Activated T-helper 2 cell treated with anti-CD3 and anti-CD28 coated beads, Interferon-gamma antibody, Interleukin-2, Interleukin-4, amounts not matched to agents 10 μg/mL and 5 μg/mL and 100 μg/mL, durations not matched to agents 14 hours and 24 hours and 36 hours (primary cell): ENCODE measurements around the gene FAM107A. TPM values are rescaled to one million over a fixed set of nuclear protein-coding genes. Genes with fewer than 3 reads are reported as not detected.

Source experiments
- DNase-seq: peaks from one replicate; pipeline ENCODE4 v3.0.0; 2021; ENCODE audit warnings: low spot score
- H3K27ac Mint-ChIP-seq: one replicate; pipeline ENCODE4 v1.8.0; 2021; ENCODE audit warnings: mixed read lengths
- H3K27me3 Mint-ChIP-seq: one replicate; pipeline ENCODE4 v1.8.0; 2021; ENCODE audit warnings: low read depth, mixed read lengths
- H3K36me3 Mint-ChIP-seq: one replicate; pipeline ENCODE4 v1.8.0; 2021; ENCODE audit warnings: low read depth, mixed read lengths
- H3K4me1 Mint-ChIP-seq: one replicate; pipeline ENCODE4 v1.8.0; 2021; ENCODE audit warnings: low read depth, mixed read lengths
- H3K4me3 Mint-ChIP-seq: one replicate; pipeline ENCODE4 v1.8.0; 2021; ENCODE audit warnings: low read depth, mild to moderate bottlenecking, moderate library complexity, mixed read lengths
- H3K9me3 Mint-ChIP-seq: one replicate; pipeline ENCODE4 v1.8.0; 2021; ENCODE audit warnings: mixed read lengths
- intact Hi-C: fragments of 100-400 bp; cut with micrococcal nuclease; formaldehyde crosslinking; loops from one replicate; pipeline ENCODE4 v1.15.1; 2023
- total RNA-seq: library from RNA; stranded (reverse); gene quantifications from 2 replicates; pipeline ENCODE4 v1.2.3, GENCODE V29; 2022

Gene FAM107A
- total RNA-seq, 1 donor from 2014 or later = not detected

DNA sequence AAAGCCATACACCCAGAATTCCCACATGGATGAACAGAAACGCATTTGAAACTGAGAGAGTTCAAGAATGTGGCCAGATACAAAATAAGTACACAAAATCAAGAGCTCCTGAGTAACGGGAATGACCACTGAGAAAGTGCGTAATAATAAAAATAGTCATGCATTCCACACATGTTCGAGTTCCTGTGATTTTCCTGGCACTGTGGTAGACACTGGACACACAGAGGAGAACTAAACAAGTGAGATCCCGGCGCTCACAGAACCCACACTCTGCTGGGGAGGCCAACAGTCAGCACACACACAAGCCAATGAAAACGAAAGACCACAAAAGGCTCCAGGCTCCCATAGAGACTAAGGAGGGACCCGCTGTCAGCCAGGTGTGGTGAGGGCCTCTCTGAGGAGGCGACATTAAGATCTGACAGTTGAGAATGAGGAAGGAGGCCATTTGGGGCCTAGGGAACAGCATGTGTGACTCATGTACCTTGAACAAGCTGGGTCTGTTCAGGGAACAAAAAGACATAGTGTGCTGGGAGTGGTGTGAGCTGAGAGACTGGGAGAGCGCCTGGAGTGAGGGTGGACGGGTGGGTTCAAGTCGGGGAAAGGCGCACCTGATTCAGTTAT is 5.1 kb downstream of the FAM107A start:
- intact Hi-C loops = no loop called here
- Mint-ChIP-seq H3K27ac (no peak overlapping the region), H3K36me3 (no peaks in the 10 kb centered on the region), H3K4me3 (no peak overlapping the region), H3K27me3 (peaks cover 6% of the 10 kb centered on the region), H3K4me1 (peaks cover 4% of the 10 kb centered on the region), H3K9me3 (no peaks in the 10 kb centered on the region)
- DNase-seq = no peak

- Mint-ChIP-seq H3K4me3 (no peak overlapping the region), H3K36me3 (no peaks in the 10 kb centered on the region), H3K27ac (no peak overlapping the region), H3K9me3 (no peaks in the 10 kb centered on the region), H3K27me3 (peaks cover 6% of the 10 kb centered on the region), H3K4me1 (peaks cover 4% of the 10 kb centered on the region)
- DNase-seq = no peak
- intact Hi-C loops = no loop called here
These were observed 6.3 kb downstream of the FAM107A start for GRCh38 chr3:58570851-58571250.

- H3K4me3 Mint-ChIP-seq = no peak overlapping the region
- H3K4me1 Mint-ChIP-seq = peaks cover 4% of the 10 kb centered on the region
- H3K36me3 Mint-ChIP-seq = no peaks in the 10 kb centered on the region
- H3K27ac Mint-ChIP-seq = no peak overlapping the region
- peaks cover 3% of the 10 kb centered on the region for H3K27me3 Mint-ChIP-seq
- no peak for DNase-seq
- H3K9me3 Mint-ChIP-seq = no peaks in the 10 kb centered on the region
- intact Hi-C loops = no loop called here
These were observed 7.7 kb downstream of the FAM107A start for GRCh38 chr3:58569287-58570001.

DNA sequence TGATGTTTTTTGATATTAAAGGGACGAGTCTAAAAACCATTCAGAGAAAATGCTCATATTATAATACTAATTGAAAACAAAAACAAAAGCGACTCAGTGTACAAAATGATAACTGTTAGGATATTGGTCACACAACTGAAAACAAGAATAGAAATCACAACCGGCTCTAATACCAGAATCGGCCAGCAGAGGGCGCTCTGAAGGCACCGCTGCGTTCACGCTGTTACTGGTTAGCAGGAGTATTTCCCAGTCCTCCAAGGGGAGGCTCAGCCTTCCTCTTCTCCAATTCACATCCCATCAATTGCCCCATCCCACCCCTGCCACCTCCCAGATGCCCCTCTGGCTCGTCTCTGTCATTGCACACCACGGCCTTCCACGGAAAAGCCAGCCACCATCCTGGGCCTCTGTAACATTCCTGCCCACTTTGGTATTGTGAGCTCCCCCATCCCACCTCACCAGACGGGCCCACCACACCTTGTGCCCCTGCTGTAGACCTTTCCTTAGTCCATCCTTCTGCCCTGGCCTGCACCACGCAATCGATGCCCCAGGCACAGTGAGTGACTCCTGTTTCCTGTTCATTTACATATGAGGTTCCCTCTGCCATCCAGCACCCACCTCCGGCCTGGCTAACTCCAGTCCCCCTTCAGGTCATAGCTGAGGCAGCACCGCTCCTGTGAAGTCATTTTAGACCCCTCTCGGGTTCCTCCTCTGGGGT is 8.5 kb downstream of the FAM107A start:
- peaks cover 4% of the 10 kb centered on the region for H3K4me1 Mint-ChIP-seq
- H3K36me3 Mint-ChIP-seq = no peaks in the 10 kb centered on the region
- no peaks in the 10 kb centered on the region for H3K9me3 Mint-ChIP-seq
- intact Hi-C loops = loop anchor here (1.0 kb wide), 1 partner anchor 62 kb away; no protein-coding TSS in a partner anchor
- peaks cover 3% of the 10 kb centered on the region for H3K27me3 Mint-ChIP-seq
- no peak overlapping the region for H3K27ac Mint-ChIP-seq
- H3K4me3 Mint-ChIP-seq = no peak overlapping the region
- peak; percentile 53 for DNase-seq

DNA sequence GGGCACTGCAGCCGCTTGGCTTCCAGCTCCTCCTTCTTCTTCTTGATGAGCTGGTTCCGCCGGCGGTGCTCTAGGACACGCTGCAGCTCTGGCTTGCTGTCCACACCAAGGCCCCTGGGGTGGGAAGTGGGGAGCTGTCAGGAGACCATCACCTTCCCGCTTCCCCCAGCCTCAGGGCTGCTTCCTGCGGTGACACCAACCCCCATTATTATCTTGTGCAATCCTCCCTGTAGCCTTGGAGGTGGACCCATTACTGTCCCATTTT is 10.0 kb downstream of the FAM107A start:
- Mint-ChIP-seq H3K36me3 (no peaks in the 10 kb centered on the region), H3K4me1 (peaks cover 4% of the 10 kb centered on the region), H3K9me3 (no peaks in the 10 kb centered on the region), H3K4me3 (no peak overlapping the region), H3K27ac (no peak overlapping the region), H3K27me3 (peaks cover 8% of the 10 kb centered on the region)
- intact Hi-C loops = no loop called here
- no peak for DNase-seq

GRCh38 chr3:58566398-58567250 is 10.6 kb downstream of the FAM107A start:
- intact Hi-C loops = no loop called here
- H3K27me3 Mint-ChIP-seq = peaks cover 7% of the 10 kb centered on the region
- peaks cover 4% of the 10 kb centered on the region for H3K4me1 Mint-ChIP-seq
- H3K27ac Mint-ChIP-seq = no peak overlapping the region
- no peak overlapping the region for H3K4me3 Mint-ChIP-seq
- H3K36me3 Mint-ChIP-seq = no peaks in the 10 kb centered on the region
- DNase-seq = no peak
- H3K9me3 Mint-ChIP-seq = no peaks in the 10 kb centered on the region

- DNase-seq = no peak
- H3K36me3 Mint-ChIP-seq = no peaks in the 10 kb centered on the region
- no peaks in the 10 kb centered on the region for H3K9me3 Mint-ChIP-seq
- intact Hi-C loops = no loop called here
- peaks cover 6% of the 10 kb centered on the region for H3K27me3 Mint-ChIP-seq
- H3K4me3 Mint-ChIP-seq = no peak overlapping the region
- no peak overlapping the region for H3K27ac Mint-ChIP-seq
- peaks cover 4% of the 10 kb centered on the region for H3K4me1 Mint-ChIP-seq
These were observed 11.4 kb downstream of the FAM107A start for GRCh38 chr3:58565621-58566397.

- no peak overlapping the region for H3K27ac Mint-ChIP-seq
- no peak for DNase-seq
- H3K9me3 Mint-ChIP-seq = no peaks in the 10 kb centered on the region
- peaks cover 4% of the 10 kb centered on the region for H3K4me1 Mint-ChIP-seq
- intact Hi-C loops = no loop called here
- peaks cover 6% of the 10 kb centered on the region for H3K27me3 Mint-ChIP-seq
- no peak overlapping the region for H3K4me3 Mint-ChIP-seq
- no peaks in the 10 kb centered on the region for H3K36me3 Mint-ChIP-seq
These were observed 12.6 kb downstream of the FAM107A start for GRCh38 chr3:58564456-58565160.

DNA sequence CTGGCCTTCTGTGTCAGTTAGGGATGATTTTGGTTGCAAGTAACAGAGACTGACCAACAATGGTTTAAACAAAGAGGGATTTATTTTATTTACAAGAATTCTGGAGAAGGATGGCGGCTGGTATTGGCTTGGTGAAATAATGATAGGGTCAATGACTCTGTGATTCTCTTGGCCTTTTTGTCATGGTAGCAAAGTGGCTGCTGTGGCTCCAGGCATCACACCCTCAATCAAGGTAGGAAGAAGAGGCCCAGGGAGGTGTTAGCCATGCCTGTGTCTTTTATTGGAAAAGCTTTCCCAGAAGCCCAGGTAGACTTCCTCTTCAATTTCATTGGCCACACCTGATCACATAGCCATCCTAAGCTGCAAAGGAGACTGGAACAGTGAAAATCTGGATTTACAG is 13.1 kb downstream of the FAM107A start:
- Mint-ChIP-seq H3K27ac (no peak overlapping the region), H3K36me3 (no peaks in the 10 kb centered on the region), H3K27me3 (peaks cover 6% of the 10 kb centered on the region), H3K4me1 (peaks cover 4% of the 10 kb centered on the region), H3K4me3 (no peak overlapping the region), H3K9me3 (no peaks in the 10 kb centered on the region)
- intact Hi-C loops = no loop called here
- no peak for DNase-seq

DNA sequence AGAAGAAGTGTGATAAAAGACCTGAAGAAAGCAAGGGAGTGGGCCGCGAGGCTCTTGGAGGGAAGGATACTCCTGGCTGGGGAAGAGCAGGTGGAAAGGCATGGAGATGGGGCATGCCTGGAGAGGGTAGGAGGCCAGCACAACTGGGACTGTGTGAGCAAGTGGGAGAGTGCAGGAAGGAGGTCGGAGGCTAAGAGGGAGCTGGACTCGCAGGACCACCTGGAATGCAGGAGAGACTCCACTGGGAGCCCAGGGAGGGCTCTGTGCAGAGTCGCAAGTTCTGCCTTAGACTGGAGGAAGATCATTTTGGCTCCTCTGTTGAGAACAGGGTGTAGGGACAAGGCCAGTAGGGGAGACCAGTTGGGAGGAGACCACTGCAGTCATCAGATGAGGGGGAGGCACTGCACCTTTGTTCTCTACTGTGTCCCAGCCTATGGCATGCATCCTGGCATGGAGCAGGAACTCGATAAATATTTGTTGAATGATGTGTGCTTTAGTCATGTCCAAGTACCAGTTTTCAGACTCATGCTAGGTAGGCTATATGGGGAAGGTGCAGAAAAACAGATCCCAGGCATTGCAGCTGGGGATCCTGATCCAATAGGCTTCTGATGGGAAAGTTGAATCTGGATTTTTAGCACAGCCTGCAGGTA is 13.7 kb downstream of the FAM107A start:
- H3K27me3 Mint-ChIP-seq = peaks cover 6% of the 10 kb centered on the region
- DNase-seq = no peak
- no peak overlapping the region for H3K4me3 Mint-ChIP-seq
- no peak overlapping the region for H3K27ac Mint-ChIP-seq
- intact Hi-C loops = no loop called here
- H3K4me1 Mint-ChIP-seq = no peaks in the 10 kb centered on the region
- H3K9me3 Mint-ChIP-seq = no peaks in the 10 kb centered on the region
- no peaks in the 10 kb centered on the region for H3K36me3 Mint-ChIP-seq

GRCh38 chr3:58562498-58562897 is 14.7 kb downstream of the FAM107A start:
- Mint-ChIP-seq H3K36me3 (no peaks in the 10 kb centered on the region), H3K27ac (no peak overlapping the region), H3K9me3 (no peaks in the 10 kb centered on the region), H3K27me3 (peaks cover 6% of the 10 kb centered on the region), H3K4me1 (no peaks in the 10 kb centered on the region), H3K4me3 (no peak overlapping the region)
- no peak for DNase-seq
- intact Hi-C loops = no loop called here
